Stimulated activated CD4-positive, alpha-beta T cell treated with anti-CD3 and anti-CD28 coated beads, Interleukin-1b, Interleukin-23, amount 100 ng/mL, for 4 hours (primary cell): ENCODE results near the gene JPH3.

Source experiments
- DNase-seq, 2 donors: peaks; one replicate each; pipeline ENCODE4 v3.0.0-alpha.2; 2020; ENCODE audit warnings: low read depth in 2 of 2

The JPH3 gene

GRCh38 chr16:87740909-87741424 lies 138.7 kb downstream of the JPH3 start:
- DNase-seq, result no peak

DNA sequence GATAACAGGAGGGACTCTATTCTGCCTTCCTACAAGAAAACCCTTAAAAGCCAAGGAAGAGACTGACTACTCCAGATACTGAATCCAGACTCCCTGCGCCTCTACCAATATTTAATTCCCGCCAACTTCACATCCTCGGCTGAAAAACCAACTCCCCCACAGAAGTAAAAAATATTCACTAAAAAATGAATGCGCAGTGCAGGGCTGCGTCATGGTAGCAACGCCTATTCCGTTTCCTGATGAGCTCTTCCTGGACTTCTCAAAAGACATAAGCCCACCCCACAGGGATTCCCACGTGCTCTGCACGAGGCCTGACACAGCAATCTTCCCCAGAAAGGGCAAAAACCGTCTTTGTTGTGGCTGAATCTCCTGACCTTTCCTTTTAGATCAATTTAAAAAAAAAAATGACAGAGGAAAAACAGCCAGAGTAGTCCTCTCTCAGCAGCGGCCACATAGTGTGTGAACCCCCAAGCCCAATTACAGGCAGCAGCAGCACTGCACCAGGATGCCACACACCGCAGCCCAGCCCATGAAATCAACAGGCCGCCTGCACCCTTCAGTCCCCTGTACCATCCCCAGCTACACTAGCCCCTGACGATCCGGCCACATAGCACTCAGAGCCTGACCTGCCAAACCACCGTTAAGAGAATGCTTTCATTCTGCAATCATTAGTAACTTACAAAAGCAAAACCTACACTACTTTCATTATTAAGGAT lies 139.6 kb downstream of the JPH3 start:
- no peak for DNase-seq

DNA sequence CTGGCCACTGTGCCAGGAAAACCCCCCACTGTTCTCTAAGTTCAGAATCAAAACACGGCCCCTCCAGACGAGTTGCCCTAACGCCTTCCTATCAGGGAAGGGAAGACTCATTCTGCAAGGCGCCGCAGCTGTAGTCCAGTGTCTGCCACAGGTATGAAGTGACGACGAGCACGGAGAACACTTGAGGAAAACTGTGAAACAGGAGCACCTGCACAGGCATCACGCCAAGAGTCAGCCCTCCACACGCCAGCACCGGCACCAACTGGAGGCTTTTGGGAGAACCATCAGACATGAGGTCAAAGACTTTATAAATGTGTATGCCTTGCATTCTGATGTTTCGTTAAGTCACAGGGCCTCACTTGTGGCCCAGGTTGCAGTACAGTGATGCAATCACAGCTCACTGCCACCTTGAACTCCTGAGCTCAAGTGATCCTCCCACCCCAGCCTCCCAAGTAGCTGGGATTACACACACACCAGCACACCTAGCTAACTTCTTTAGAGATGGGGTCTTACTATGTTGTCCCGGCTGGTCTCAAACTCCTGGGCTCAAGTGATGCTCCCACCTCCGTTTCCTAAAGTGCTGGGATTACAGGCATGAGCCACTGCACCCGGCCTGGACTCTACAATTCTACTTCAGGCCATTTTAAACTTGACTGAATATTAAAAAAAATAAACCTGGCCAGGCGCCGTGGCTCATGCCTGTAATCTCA lies 140.6 kb downstream of the JPH3 start:
- no peak for DNase-seq

DNA sequence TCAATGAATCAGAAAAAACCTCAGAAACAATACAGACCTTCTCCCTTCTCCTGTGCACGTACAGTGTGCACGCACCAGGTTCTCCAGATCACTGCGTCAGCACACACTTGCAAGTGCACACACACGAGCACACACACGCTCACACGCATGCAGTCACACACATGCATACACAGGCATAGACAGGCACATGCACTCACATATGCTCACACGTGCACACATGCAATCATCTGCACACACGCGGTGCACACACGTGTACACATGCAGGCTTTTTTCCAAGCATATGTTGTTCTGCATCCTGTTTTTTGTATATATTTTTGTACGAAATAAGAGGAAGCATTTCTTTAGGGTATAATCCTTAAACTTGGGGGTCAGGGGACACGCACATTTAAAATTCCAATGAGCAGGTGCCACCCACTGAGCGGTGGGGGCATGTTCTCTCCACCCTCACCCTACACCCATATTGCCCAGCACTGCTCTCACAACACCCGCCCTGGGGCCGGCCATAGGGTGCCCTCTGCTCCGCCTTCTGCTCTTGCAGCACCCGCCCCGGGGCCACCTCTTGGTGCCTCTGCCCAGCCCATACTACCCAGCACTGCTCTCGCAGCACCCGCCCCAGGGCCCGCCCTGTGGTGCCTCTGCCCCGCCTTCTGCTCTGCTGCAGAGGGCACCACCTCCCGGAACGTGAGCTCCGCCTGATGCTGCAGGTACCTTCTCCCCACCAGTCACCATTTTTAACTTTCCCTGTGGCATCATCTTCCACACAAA lies 142.6 kb downstream of the JPH3 start:
- no peak for DNase-seq

GRCh38 chr16:87746178-87746577 lies 143.9 kb downstream of the JPH3 start:
- DNase-seq, result no peak
